ENCODE measurements around the gene PRKAG3.
"Not testable (repeated sequence)": the region's sequence is repeated elsewhere in the genome, so short reads cannot be mapped to it uniquely, and the experiment has no call there.

The PRKAG3 gene

GRCh38 chr2:218861645-218862318, 30.2 kb upstream of the PRKAG3 start:
- DNase-seq = no peak

GRCh38 chr2:218860950-218861381, 29.4 kb upstream of the PRKAG3 start:
- DNase-seq = no peak

GRCh38 chr2:218859988-218860831, 28.6 kb upstream of the PRKAG3 start:
- no peak for DNase-seq

GRCh38 chr2:218859556-218859987, 28.0 kb upstream of the PRKAG3 start, which contains the start of gene WNT6:
TSS of gene WNT6 (plus strand) at chr2:218859805. CDS start at chr2:218860038, 233 bp downstream.
- no peak for DNase-seq

GRCh38 chr2:218858671-218859555, 27.3 kb upstream of the PRKAG3 start:
- DNase-seq = no peak

- DNase-seq = no peak
Measured at GRCh38 chr2:218858138-218858445, 26.5 kb upstream of the PRKAG3 start.

GRCh38 chr2:218857371-218858137, 26.0 kb upstream of the PRKAG3 start:
- DNase-seq = no peak

- no peak for DNase-seq
Measured at GRCh38 chr2:218856896-218857243, 25.3 kb upstream of the PRKAG3 start.

GRCh38 chr2:218856167-218856895, 24.7 kb upstream of the PRKAG3 start:
- no peak for DNase-seq

- DNase-seq = no peak
Measured at GRCh38 chr2:218855305-218856166, 23.9 kb upstream of the PRKAG3 start.

- no peak for DNase-seq
Measured at GRCh38 chr2:218854860-218855259, 23.3 kb upstream of the PRKAG3 start.

- DNase-seq = no peak
Measured at GRCh38 chr2:218853766-218854165, 22.2 kb upstream of the PRKAG3 start.

- peak; percentile 41 to 62 for DNase-seq
Measured at GRCh38 chr2:218852911-218853667, 21.5 kb upstream of the PRKAG3 start.

GRCh38 chr2:218851286-218851685, 19.7 kb upstream of the PRKAG3 start:
- no peak for DNase-seq

GRCh38 chr2:218850796-218851195, 19.2 kb upstream of the PRKAG3 start:
- no peak for DNase-seq

GRCh38 chr2:218849721-218850120, 18.1 kb upstream of the PRKAG3 start:
- no peak for DNase-seq

- not testable (repeated sequence) for DNase-seq
Measured at GRCh38 chr2:218846963-218847362, 15.4 kb upstream of the PRKAG3 start.

GRCh38 chr2:218844334-218844733, 12.7 kb upstream of the PRKAG3 start:
- DNase-seq = not testable (repeated sequence)

- no peak for DNase-seq
Measured at GRCh38 chr2:218839888-218840287, 8.3 kb upstream of the PRKAG3 start.

GRCh38 chr2:218839430-218839829, 7.8 kb upstream of the PRKAG3 start:
- no peak for DNase-seq

Measured in Kasumi-1 (cell line).